ENCODE results near the gene ITPKC. TPM values are rescaled to one million over a fixed set of nuclear protein-coding genes. Genes with fewer than 3 reads are reported as not detected.
A peak's percentile ranks its signal among the peaks of the same experiment; 100 is the strongest.

Gene ITPKC
- total RNA-seq, 1 donor from 2014 or later, result 8.6 TPM

GRCh38 chr19:40744554-40745401 lies 27.9 kb downstream of the ITPKC start:
- Mint-ChIP-seq H3K9me3 (no peaks in the 10 kb centered on the region), H3K4me3 (no peak overlapping the region), H3K27ac (no peak overlapping the region), H3K27me3 (no peaks in the 10 kb centered on the region), H3K4me1 (peaks cover 13% of the 10 kb centered on the region), H3K36me3 (ENCODE audit: low read depth) (no peaks in the 10 kb centered on the region)
- peak; percentile 65 for DNase-seq
- intact Hi-C loops (cut with micrococcal nuclease), result no loop called here

GRCh38 chr19:40745402-40745780 lies 28.5 kb downstream of the ITPKC start:
- intact Hi-C loops (cut with micrococcal nuclease), result no loop called here
- H3K4me3 Mint-ChIP-seq, result no peak overlapping the region
- no peak for DNase-seq
- H3K9me3 Mint-ChIP-seq, result no peaks in the 10 kb centered on the region
- H3K4me1 Mint-ChIP-seq, result peaks cover 19% of the 10 kb centered on the region
- no peaks in the 10 kb centered on the region for H3K27me3 Mint-ChIP-seq
- H3K27ac Mint-ChIP-seq, result no peak overlapping the region
- peaks cover 1% of the 10 kb centered on the region for H3K36me3 Mint-ChIP-seq (ENCODE audit: low read depth)

- H3K27me3 Mint-ChIP-seq, result no peaks in the 10 kb centered on the region
- no peak overlapping the region for H3K27ac Mint-ChIP-seq
- no peaks in the 10 kb centered on the region for H3K9me3 Mint-ChIP-seq
- intact Hi-C loops (cut with micrococcal nuclease), result no loop called here
- H3K4me3 Mint-ChIP-seq, result no peak overlapping the region
- peaks cover 24% of the 10 kb centered on the region for H3K4me1 Mint-ChIP-seq
- DNase-seq, result no peak
- peaks cover 19% of the 10 kb centered on the region for H3K36me3 Mint-ChIP-seq (ENCODE audit: low read depth)
Measured at GRCh38 chr19:40747536-40747935, 30.6 kb downstream of the ITPKC start.

DNA sequence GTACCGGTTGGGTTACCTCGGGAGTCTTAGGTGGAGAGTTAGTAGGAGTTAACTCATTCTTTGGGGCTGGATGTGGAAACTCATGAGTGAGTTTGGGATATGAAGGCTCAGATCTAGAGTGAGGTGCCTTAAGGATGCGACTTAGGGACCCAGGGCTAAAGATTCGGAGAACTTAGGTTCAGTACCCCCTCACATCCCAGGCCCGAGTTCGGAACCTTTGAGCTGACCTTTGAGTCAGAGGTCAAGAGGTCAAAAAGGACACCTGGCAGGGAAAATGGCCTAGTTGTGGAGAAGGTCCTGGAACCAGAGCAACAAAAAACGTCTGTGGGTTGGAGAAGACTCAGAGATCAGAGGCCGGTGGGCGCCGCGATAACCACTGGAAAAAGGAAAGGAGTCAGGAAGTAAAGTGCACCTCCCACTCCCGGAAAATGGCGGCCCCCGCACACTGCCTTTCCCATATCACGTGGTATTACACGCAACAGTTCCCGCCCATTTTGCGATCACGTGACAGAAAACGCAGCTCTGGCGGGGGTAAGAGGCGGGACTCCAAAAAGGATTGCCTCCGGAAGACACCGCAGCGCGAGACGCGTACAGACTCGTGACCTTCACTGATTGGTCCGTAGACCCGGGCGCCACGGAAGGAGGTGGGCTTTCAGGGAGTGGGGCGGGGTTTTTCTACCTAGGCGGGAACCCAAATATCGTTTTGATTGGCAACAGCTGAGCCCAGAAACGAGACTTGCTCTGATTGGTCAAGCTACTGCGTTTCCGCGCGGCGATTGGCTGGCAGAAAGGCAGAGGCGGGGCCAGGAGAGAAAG lies 33.4 kb downstream of the ITPKC start, which contains the start of gene ACTMAP:
Gene ACTMAP, minus strand, starts transcription at position 420 of the 816 bp plus-strand sequence. CDS start 674 bp downstream, outside the sequence.
- peak; percentile 100 for DNase-seq
- peaks cover 37% of the 10 kb centered on the region for H3K4me1 Mint-ChIP-seq
- H3K27me3 Mint-ChIP-seq, result no peaks in the 10 kb centered on the region
- peaks cover 34% of the 10 kb centered on the region for H3K36me3 Mint-ChIP-seq (ENCODE audit: low read depth)
- peak within 1 kb of the TSS; percentile 100 for H3K27ac Mint-ChIP-seq
- peak within 1 kb of the TSS; percentile 92 for H3K4me3 Mint-ChIP-seq
- H3K9me3 Mint-ChIP-seq, result no peaks in the 10 kb centered on the region
- intact Hi-C loops (cut with micrococcal nuclease), result loop anchor here (1.0 to 10.0 kb wide), 7 partner anchors 34 to 513 kb away; partner anchors contain the start of genes COQ8B, EGLN2 and SERTAD3

GRCh38 chr19:40750874-40751537 lies 34.1 kb downstream of the ITPKC start, which contains the start of gene SNRPA:
Gene SNRPA (plus strand): TSS chr19:40751203. CDS start chr19:40751409, 206 bp downstream.
- Mint-ChIP-seq H3K27ac (peak within 1 kb of the TSS; percentile 100), H3K36me3 (ENCODE audit: low read depth) (peaks cover 39% of the 10 kb centered on the region), H3K4me1 (peaks cover 42% of the 10 kb centered on the region), H3K27me3 (no peaks in the 10 kb centered on the region), H3K4me3 (peak within 1 kb of the TSS; percentile 92), H3K9me3 (no peaks in the 10 kb centered on the region)
- intact Hi-C loops (cut with micrococcal nuclease), result loop anchor here (1.0 to 10.0 kb wide), 9 partner anchors 26 to 512 kb away; partner anchors contain the start of genes COQ8B, EGLN2 and SERTAD3
- DNase-seq, result peak; percentile 99

DNA sequence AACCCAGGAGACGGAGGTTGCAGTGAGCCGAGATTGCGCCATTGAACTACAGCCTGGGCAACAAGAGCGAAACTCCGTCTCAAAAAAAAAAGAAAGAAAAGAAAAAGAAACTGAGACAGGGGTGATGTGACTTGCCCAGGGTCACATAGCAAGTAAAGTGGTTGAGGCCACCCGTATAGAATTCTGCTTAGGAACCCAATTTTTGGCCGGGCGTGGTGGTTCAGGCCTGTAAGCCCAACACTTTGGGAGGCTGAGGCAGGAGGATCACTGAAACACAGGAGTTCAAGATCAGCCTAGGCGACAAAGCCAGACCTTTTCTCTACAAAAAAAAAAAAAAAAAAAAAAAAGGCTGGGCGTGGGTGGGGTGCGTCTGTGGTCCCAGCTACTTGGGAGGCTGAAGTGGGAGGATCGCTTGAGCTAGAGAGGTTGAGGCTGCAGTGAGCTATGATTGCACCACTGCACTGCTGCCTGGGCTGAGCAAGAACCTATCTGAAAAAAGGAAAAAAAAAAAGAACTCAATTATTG lies 35.4 kb downstream of the ITPKC start:
- Mint-ChIP-seq H3K4me1 (peaks cover 49% of the 10 kb centered on the region), H3K36me3 (ENCODE audit: low read depth) (peaks cover 49% of the 10 kb centered on the region), H3K27me3 (no peaks in the 10 kb centered on the region), H3K27ac (peak overlapping the region; percentile 100), H3K9me3 (no peaks in the 10 kb centered on the region), H3K4me3 (peak overlapping the region; percentile 92)
- intact Hi-C loops (cut with micrococcal nuclease), result loop anchor here (5.0 to 10.0 kb wide), 2 partner anchors 88 to 310 kb away; partner anchors contain the start of gene SERTAD3
- no peak for DNase-seq

GRCh38 chr19:40754611-40755247 lies 37.8 kb downstream of the ITPKC start:
- Mint-ChIP-seq H3K4me1 (peaks cover 44% of the 10 kb centered on the region), H3K27ac (peak overlapping the region; percentile 97), H3K27me3 (no peaks in the 10 kb centered on the region), H3K4me3 (peak overlapping the region; percentile 87), H3K9me3 (no peaks in the 10 kb centered on the region), H3K36me3 (ENCODE audit: low read depth) (peaks cover 65% of the 10 kb centered on the region)
- intact Hi-C loops (cut with micrococcal nuclease), result loop anchor here (1.0 to 10.0 kb wide), 3 partner anchors 23 to 312 kb away; partner anchors contain the start of gene SERTAD3
- DNase-seq, result peak; percentile 76

DNA sequence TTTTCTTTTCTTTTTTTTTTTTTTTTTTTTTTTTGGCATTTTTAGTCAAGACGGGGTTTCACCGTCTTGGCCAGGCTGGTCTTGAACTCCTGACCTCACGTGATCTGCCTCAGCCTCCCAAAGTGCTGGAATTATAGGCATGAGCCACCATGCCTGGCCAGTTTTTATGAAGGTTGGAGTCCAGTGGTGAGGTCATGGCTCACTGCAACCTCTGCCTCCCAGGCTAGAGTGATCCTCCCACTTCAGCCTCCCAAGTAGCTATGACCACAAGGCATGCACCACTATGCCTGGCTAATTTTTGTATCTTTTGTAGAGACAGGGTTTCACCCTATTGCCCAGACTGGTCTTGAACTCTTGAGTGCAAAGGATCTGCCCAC lies 38.3 kb downstream of the ITPKC start:
- H3K4me3 Mint-ChIP-seq, result peak overlapping the region; percentile 87
- intact Hi-C loops (cut with micrococcal nuclease), result loop anchor here (1.0 to 10.0 kb wide), 2 partner anchors 22 to 90 kb away; no protein-coding TSS in a partner anchor
- peaks cover 39% of the 10 kb centered on the region for H3K4me1 Mint-ChIP-seq
- DNase-seq, result no peak
- H3K36me3 Mint-ChIP-seq (ENCODE audit: low read depth), result peaks cover 69% of the 10 kb centered on the region
- peak overlapping the region; percentile 69 for H3K27ac Mint-ChIP-seq
- H3K27me3 Mint-ChIP-seq, result no peaks in the 10 kb centered on the region
- no peaks in the 10 kb centered on the region for H3K9me3 Mint-ChIP-seq

GRCh38 chr19:40755791-40756190 lies 38.9 kb downstream of the ITPKC start:
- H3K27ac Mint-ChIP-seq, result peak overlapping the region; percentile 69
- no peak for DNase-seq

DNA sequence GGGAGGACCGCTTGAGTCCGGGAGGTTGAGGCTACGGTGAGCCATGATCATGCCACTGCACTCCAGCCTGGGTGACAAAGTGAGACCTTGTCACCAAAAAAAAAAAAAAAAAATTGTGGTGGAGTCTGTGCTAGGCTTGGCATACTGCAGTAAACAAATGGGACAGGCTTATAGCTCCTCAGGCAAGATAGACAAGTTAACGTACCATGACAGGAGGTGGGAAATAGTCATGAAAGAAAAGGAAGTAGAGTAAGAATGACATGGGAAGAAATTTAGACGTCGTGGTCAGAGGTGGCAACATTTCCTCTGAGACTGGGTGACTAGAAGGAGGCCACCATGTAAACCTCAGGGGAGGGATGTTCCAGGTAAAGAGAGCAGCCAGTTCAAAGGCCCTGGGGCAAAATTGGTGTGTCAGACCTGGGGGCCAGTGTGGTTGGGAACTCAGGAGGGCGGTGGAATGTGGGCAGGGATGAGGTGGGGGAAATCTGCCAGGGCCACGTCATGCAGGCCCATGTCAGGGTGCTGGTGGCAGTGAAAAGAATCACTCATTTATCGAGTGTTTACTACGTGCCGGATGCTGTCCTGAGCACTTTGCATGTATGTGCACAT lies 39.7 kb downstream of the ITPKC start:
- H3K4me1 Mint-ChIP-seq, result peaks cover 40% of the 10 kb centered on the region
- peak overlapping the region; percentile 58 for H3K27ac Mint-ChIP-seq
- intact Hi-C loops (cut with micrococcal nuclease), result loop anchor here (1.0 to 10.0 kb wide), 2 partner anchors 36 to 92 kb away; no protein-coding TSS in a partner anchor
- H3K9me3 Mint-ChIP-seq, result no peaks in the 10 kb centered on the region
- H3K4me3 Mint-ChIP-seq, result peak overlapping the region; percentile 18
- DNase-seq, result no peak
- H3K36me3 Mint-ChIP-seq (ENCODE audit: low read depth), result peaks cover 70% of the 10 kb centered on the region
- H3K27me3 Mint-ChIP-seq, result no peaks in the 10 kb centered on the region

More at GRCh38 chr19:40755791-40756190, 38.9 kb downstream of the ITPKC start:
- intact Hi-C loops (cut with micrococcal nuclease), result loop anchor here (1.0 to 10.0 kb wide), 3 partner anchors 22 to 91 kb away; no protein-coding TSS in a partner anchor
- peaks cover 38% of the 10 kb centered on the region for H3K4me1 Mint-ChIP-seq
- peak overlapping the region; percentile 87 for H3K4me3 Mint-ChIP-seq
- H3K36me3 Mint-ChIP-seq (ENCODE audit: low read depth), result peaks cover 72% of the 10 kb centered on the region
- no peaks in the 10 kb centered on the region for H3K9me3 Mint-ChIP-seq
- H3K27me3 Mint-ChIP-seq, result no peaks in the 10 kb centered on the region

- no peaks in the 10 kb centered on the region for H3K9me3 Mint-ChIP-seq
- H3K4me3 Mint-ChIP-seq, result no peak overlapping the region
- intact Hi-C loops (cut with micrococcal nuclease), result loop anchor here (10.0 kb wide), 1 partner anchor 94 kb away; no protein-coding TSS in a partner anchor
- no peaks in the 10 kb centered on the region for H3K27me3 Mint-ChIP-seq
- peaks cover 44% of the 10 kb centered on the region for H3K4me1 Mint-ChIP-seq
- peaks cover 73% of the 10 kb centered on the region for H3K36me3 Mint-ChIP-seq (ENCODE audit: low read depth)
- peak overlapping the region; percentile 38 for H3K27ac Mint-ChIP-seq
- DNase-seq, result no peak
Measured at GRCh38 chr19:40758491-40758890, 41.6 kb downstream of the ITPKC start.

DNA sequence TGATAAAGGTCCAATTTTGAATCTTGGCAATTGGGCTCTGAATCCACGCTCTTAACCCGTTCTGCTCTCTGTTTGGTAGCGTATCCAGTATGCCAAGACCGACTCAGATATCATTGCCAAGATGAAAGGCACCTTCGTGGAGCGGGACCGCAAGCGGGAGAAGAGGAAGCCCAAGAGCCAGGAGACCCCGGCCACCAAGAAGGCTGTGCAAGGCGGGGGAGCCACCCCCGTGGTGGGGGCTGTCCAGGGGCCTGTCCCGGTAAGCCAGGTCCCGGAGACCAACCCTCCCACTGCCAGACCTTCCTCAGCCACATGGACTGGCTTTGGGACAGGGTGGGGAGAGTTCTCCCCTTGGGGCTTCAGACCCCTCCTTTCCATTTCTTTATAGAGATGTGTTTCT lies 42.4 kb downstream of the ITPKC start:
- no peak overlapping the region for H3K27ac Mint-ChIP-seq
- peaks cover 79% of the 10 kb centered on the region for H3K36me3 Mint-ChIP-seq (ENCODE audit: low read depth)
- intact Hi-C loops (cut with micrococcal nuclease), result loop anchor here (10.0 kb wide), 1 partner anchor 95 kb away; no protein-coding TSS in a partner anchor
- H3K4me3 Mint-ChIP-seq, result no peak overlapping the region
- no peak for DNase-seq
- no peaks in the 10 kb centered on the region for H3K9me3 Mint-ChIP-seq
- H3K4me1 Mint-ChIP-seq, result peaks cover 49% of the 10 kb centered on the region
- no peaks in the 10 kb centered on the region for H3K27me3 Mint-ChIP-seq
